Stimulated activated naive CD4-positive, alpha-beta T cell (primary cell): Measurements from ENCODE around the gene CRIM1.

Experiments used
- DNase-seq, 6 experiments: peaks; one replicate each; lab custom pipeline; 2025; lab: John Stamatoyannopoulos, UW

The CRIM1 gene

DNA sequence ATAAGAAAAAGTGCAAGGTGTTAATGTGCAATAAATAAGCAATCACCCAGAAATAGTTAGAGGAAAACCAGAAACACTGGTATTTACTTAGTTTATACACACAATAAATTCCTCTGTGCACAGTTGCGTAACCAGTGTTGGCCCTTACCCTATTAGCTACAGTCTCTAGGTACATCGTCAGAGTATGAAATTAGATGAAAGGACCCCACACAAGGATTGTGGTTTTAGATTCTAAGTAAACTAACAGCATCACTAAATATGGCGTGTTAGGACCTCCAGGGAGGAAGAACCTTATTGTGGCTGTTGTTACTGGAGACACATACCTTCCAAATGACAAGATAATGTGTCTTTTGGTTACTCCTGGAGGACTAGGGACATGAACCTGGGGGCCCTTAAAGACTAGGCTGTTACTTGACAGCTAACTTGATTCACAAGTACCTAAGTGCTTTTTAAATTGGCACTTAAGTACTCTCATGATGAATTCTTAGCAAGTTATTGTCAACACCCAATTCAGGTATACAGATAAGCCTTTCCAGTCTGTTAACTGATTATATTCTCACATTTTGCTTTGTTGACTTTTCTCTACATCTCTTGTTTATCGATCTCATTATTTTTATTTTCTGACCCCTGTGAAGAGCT is 127.1 kb downstream of the CRIM1 start:
- DNase-seq: no peak

GRCh38 chr2:36483290-36483689 is 127.7 kb downstream of the CRIM1 start:
- no peak for DNase-seq

GRCh38 chr2:36484454-36484853 is 128.9 kb downstream of the CRIM1 start:
- DNase-seq: no peak

DNA sequence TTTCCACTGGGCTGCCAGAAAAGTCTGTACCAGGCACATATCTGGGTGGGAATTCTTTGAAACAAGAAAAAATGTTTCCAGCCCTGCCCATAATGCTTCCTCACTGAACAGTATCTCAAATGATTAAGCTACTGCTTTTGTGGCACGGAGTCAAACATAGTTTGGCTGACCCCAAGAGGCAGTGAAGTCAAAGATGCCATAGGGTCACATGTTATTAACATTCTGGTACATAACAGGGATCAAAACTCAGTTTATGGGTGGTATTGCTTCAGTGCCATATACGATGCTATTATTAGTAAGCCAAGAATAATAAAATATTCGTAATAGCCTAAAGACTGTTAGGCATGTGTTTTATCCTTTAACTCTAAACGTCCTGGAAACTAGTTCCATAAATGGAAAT is 129.9 kb downstream of the CRIM1 start:
- no peak for DNase-seq

GRCh38 chr2:36486521-36487044 is 131.0 kb downstream of the CRIM1 start:
- no peak for DNase-seq

- no peak for DNase-seq
These were observed 132.4 kb downstream of the CRIM1 start for GRCh38 chr2:36487947-36488346.

DNA sequence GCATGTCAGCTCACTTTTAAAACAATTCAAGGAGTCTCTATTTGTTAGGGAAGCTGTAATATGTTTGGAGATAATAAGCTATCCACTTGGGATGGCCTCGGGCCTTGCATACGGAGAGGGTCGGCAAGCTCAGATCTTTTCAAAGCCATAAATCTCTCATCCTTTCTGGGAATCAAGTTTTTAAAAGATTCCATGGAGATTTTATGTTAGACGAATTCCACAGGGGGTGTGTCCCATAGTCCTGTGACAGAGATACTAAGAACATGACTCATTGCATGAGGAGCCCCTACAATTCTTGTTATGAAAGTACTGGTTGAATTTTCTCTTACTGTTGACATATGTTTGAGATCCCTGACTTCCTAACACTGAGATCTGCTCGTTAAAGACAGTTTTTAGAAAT is 133.7 kb downstream of the CRIM1 start:
- no peak for DNase-seq

DNA sequence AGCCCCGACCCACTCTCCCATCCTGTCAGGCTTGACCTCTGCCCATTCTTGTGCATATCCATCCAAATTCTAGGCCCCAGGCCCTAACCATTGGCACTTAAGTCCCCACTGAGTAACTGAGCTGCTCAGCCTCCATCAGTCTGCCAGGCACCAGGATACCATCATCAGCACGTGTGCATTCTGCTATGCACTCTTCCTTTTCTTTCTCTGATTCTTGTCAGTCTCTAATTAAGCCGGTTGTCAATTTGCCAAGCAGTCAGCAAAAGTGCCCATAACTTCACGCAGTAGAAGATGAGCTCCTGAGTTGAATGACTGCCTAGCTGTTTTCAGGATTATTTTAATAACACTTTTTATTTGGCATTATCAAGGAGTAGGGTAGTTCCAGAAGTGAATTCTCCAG is 135.2 kb downstream of the CRIM1 start:
- DNase-seq: no peak

DNA sequence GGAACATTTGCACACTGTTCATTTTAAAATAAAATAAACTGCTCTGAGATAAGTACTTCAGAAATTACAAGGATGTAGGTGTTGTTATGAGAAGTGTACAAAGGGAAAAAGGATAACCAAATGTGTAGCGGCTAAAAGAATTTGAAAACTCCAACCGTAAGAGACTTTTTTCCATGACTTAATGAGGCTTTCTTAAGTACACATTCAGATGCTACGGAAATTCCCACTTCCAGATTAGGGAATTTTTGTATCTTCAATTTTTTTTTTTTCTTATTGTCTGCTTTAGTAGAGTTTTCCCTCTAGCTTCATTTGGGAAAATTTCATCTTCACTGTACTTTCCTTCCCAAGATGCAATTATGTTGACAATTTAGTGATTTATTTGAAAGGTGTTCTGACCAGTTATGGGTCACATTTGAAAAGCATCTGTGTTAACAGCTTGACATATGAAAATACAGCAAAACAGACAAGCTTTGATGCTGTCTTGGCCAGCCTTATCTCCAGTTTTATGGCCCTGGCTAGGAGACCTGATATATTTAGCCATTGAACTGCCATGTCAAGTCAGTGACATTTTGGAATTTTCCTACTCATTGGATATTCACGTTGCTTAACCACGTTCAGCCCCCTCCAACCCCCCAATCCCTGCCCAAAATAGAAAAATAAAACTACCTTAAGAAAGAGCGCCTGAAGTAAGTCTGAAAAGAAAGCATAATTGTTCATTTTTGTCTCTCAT is 136.8 kb downstream of the CRIM1 start:
- DNase-seq: no peak

- no peak for DNase-seq
These were observed 137.7 kb downstream of the CRIM1 start for GRCh38 chr2:36493306-36493705.

DNA sequence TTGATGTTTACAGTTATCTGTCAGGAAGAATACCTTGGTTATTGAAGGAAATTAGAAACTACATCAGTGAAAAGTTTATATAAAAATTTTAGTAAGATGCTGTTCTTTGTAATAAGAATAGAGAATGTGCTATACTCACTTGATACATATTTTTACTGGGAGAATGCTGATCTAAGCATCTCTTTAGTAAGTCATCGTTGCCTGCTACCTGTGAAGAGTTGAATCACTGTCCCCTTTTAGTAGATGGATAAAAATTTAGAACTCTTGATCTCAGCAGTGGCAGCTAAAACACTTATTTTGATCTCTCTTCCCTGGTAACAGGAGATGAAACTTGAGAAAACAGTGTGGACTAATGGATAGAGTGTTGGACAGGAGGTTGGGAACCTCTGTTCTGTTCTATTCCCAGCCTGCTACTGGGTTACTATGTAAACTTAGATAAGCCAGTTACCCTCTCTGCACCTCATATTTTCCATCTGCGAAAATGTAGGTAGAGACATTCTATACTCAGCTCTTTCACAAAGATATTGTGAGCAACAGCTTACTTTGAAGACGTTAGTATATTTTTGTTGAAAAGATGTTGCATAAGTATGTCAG is 142.1 kb downstream of the CRIM1 start:
- no peak for DNase-seq

GRCh38 chr2:36499128-36499820 is 143.7 kb downstream of the CRIM1 start:
- DNase-seq: no peak

- no peak for DNase-seq
These were observed 144.5 kb downstream of the CRIM1 start for GRCh38 chr2:36500072-36500471.

- DNase-seq: no peak
These were observed 146.5 kb downstream of the CRIM1 start for GRCh38 chr2:36502081-36502480.

- DNase-seq: peak in 2 of 6 experiments; percentile 4 to 6
These were observed 151.8 kb downstream of the CRIM1 start for GRCh38 chr2:36507408-36507812.

GRCh38 chr2:36509075-36509474 is 153.5 kb downstream of the CRIM1 start:
- no peak for DNase-seq

GRCh38 chr2:36511858-36512603 is 156.5 kb downstream of the CRIM1 start:
- DNase-seq: no peak

GRCh38 chr2:36512705-36513104 is 157.1 kb downstream of the CRIM1 start:
- no peak for DNase-seq

DNA sequence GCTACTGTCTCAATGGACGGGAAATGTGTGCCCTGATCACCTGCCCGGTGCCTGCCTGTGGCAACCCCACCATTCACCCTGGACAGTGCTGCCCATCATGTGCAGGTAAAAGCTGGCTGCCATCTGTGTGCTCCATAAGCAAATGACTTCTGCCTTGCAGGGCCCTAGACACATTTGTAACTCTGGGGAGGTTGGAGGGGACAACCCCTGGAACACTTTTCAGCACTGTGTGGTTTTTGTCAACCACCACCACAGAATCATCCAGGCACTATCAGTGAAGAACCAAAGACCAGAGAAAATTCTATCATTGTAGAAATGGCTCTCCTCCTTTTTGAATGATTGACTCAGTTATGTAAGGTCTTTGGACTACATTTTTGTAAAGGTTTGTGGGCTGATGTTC is 158.1 kb downstream of the CRIM1 start:
- no peak for DNase-seq

DNA sequence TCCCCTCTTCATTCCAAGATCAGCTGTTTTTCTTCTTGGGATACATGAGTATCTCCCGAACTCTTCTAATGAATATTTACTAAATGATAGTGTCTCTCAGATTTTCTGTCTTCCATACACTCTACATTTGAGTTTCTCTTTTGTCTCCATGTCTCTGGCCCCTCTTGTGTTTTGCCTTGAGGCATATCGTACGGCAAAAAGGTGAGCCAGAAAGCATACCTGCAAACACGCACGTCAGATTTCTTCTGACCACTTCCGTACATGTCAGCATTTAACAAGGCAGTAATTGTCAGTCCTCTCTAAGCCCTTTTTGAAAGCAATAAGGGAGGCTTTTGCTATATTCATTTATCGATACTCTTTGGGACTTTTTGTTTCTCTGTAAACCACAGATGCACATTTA is 160.0 kb downstream of the CRIM1 start:
- no peak for DNase-seq

DNA sequence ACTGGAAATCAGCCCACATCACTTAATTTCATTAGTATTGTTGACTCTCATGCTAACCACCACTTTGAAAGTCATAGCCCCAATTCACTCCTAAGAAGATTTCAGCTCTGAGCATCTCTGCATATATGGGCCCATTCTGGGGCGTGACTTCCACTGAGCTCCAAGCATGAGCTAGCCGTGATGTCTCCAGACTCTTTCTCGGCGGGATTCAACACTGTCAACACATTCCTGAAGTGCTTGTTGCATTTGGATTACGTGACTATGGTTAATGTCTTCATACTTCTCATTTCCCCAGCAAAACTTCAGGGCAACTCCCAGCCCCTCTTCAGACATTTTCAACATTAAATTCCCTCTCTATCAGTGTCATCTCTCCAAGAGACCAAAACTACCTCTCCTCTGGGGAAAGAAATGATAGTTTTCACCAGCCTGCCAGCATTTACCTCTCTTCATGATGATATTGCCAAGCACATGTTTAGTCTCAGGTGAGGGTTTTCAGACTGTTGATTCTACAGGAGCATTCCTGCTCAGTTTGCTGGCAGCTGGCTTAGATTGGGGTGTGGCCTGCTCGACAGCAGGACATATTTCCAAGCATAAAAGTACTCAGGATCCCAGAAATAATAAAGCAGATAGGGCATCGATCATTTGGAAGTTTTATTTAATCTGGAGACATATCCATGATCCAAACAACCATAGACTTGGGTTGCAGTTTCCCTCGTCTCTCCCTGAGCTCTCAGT is 160.7 kb downstream of the CRIM1 start:
- DNase-seq: no peak
